H9 (cell line): ENCODE results near the gene ZNF555. TPM values are rescaled to one million over a fixed set of nuclear protein-coding genes. Genes with fewer than 3 reads are reported as not detected.

ENCODE experiments used
- DNase-seq: peaks from one replicate; pipeline ENCODE4 v3.0.0-alpha.2; 2017
- H2AFZ ChIP-seq: one replicate; pipeline ENCODE4 v1.6.1; 2013; ENCODE audit warnings: mild to moderate bottlenecking, low read length, control low read depth, moderate library complexity
- H2AK5ac ChIP-seq: 2 replicates; pipeline ENCODE4 v1.6.1; 2013; ENCODE audit warnings: low read length, control low read depth, mixed read lengths; ENCODE audit not compliant: insufficient read length
- H2BK120ac ChIP-seq: one replicate; pipeline ENCODE4 v1.6.1; 2013; ENCODE audit warnings: low read depth, mild to moderate bottlenecking, low read length, control low read depth, inconsistent platforms; ENCODE audit not compliant: poor library complexity, severe bottlenecking
- H2BK12ac ChIP-seq: 2 replicates; pipeline ENCODE4 v1.6.1; 2013; ENCODE audit warnings: low read length, control low read depth, mixed read lengths, low read depth; ENCODE audit not compliant: insufficient read length
- H2BK15ac ChIP-seq: 2 replicates; pipeline ENCODE4 v1.6.1; 2013; ENCODE audit warnings: low read depth, low read length, control low read depth
- H2BK20ac ChIP-seq: one replicate; pipeline ENCODE4 v1.6.1; 2013; ENCODE audit warnings: low read depth, mild to moderate bottlenecking, low read length, control low read depth, inconsistent platforms; ENCODE audit not compliant: poor library complexity, severe bottlenecking
- H2BK5ac ChIP-seq: 2 replicates; pipeline ENCODE4 v1.6.1; 2013; ENCODE audit warnings: low read length, control low read depth, mixed read lengths; ENCODE audit not compliant: insufficient read length
- H3K14ac ChIP-seq: 2 replicates; pipeline ENCODE4 v1.6.1; 2013; ENCODE audit warnings: low read length, control low read depth; ENCODE audit not compliant: insufficient read depth
- H3K18ac ChIP-seq: 2 replicates; pipeline ENCODE4 v1.6.1; 2013; ENCODE audit warnings: low read depth, mild to moderate bottlenecking, mixed read lengths, low read length, control low read depth; ENCODE audit not compliant: insufficient read length
- H3K23ac ChIP-seq: 2 replicates; pipeline ENCODE4 v1.6.1; 2013; ENCODE audit warnings: low read length, control low read depth, mixed read lengths, low read depth; ENCODE audit not compliant: insufficient read length
- H3K23me2 ChIP-seq: 2 replicates; pipeline ENCODE4 v1.6.1; 2013; ENCODE audit warnings: low read depth, mild to moderate bottlenecking, mixed read lengths, low read length, control low read depth; ENCODE audit not compliant: insufficient read length, poor library complexity, severe bottlenecking
- H3K27ac ChIP-seq: 2 replicates; pipeline ENCODE4 v1.5.1; 2013; ENCODE audit warnings: low read length, control low read depth, mixed read lengths, low read depth; ENCODE audit not compliant: insufficient read length
- H3K27me3 ChIP-seq: 2 replicates; pipeline ENCODE4 v1.6.1; 2013; ENCODE audit warnings: low read length, control low read depth, inconsistent platforms; ENCODE audit not compliant: insufficient read depth
- H3K4ac ChIP-seq: 2 replicates; pipeline ENCODE4 v1.6.1; 2013; ENCODE audit warnings: low read depth, mild to moderate bottlenecking, control low read depth, inconsistent platforms, low read length, moderate library complexity
- H3K4me1 ChIP-seq: 2 replicates; pipeline ENCODE4 v1.6.1; 2013; ENCODE audit warnings: low read length, control low read depth, inconsistent platforms; ENCODE audit not compliant: insufficient read depth
- H3K4me2 ChIP-seq: 2 replicates; pipeline ENCODE4 v1.6.1; 2013; ENCODE audit warnings: low read length, control low read depth, mixed read lengths; ENCODE audit not compliant: insufficient read length, insufficient read depth
- H3K56ac ChIP-seq: 2 replicates; pipeline ENCODE4 v1.6.1; 2013; ENCODE audit warnings: low read depth, mild to moderate bottlenecking, mixed read lengths, low read length, control low read depth; ENCODE audit not compliant: insufficient read length
- H3K79me1 ChIP-seq: 2 replicates; pipeline ENCODE4 v1.6.1; 2013; ENCODE audit warnings: low read depth, mild to moderate bottlenecking, moderate library complexity, low read length, control low read depth, inconsistent platforms; ENCODE audit not compliant: insufficient read depth, poor library complexity, severe bottlenecking
- H3K79me2 ChIP-seq: 2 replicates; pipeline ENCODE4 v1.6.1; 2013; ENCODE audit warnings: low read length, control low read depth, inconsistent platforms; ENCODE audit not compliant: insufficient read depth
- H3K9ac ChIP-seq: 2 replicates; pipeline ENCODE4 v1.6.1; 2013; ENCODE audit warnings: low read length, control low read depth, mixed read lengths; ENCODE audit not compliant: insufficient read length; ENCODE audit errors: extremely low read depth
- H3K9me3 ChIP-seq: one replicate; pipeline ENCODE4 v1.6.1; 2013; ENCODE audit warnings: low read depth, low read length, inconsistent platforms; ENCODE audit not compliant: control insufficient read depth
- H3T11ph ChIP-seq: one replicate; pipeline ENCODE4 v1.6.1; 2013; ENCODE audit warnings: mild to moderate bottlenecking, low read length, control low read depth, inconsistent platforms
- H4K20me1 ChIP-seq: one replicate; pipeline ENCODE4 v1.6.1; 2013; ENCODE audit not compliant: control insufficient read depth, insufficient read length, insufficient read depth
- H4K5ac ChIP-seq: 2 replicates; pipeline ENCODE4 v1.6.1; 2013; ENCODE audit warnings: low read depth, mild to moderate bottlenecking, mixed read lengths, low read length, control low read depth; ENCODE audit not compliant: insufficient read length
- H4K8ac ChIP-seq: replicated peaks from 2 replicates; pipeline ENCODE4 v1.6.1; 2013; ENCODE audit warnings: low read length, control low read depth, mixed read lengths, low read depth; ENCODE audit not compliant: insufficient read length
- H4K91ac ChIP-seq: 2 replicates; pipeline ENCODE4 v1.6.1; 2013; ENCODE audit warnings: low read depth, mild to moderate bottlenecking, moderate library complexity, mixed read lengths, low read length, control low read depth; ENCODE audit not compliant: insufficient read length
- H3K27ac Mint-ChIP-seq, 3 experiments: 2 replicates in 2 of 3; 3 replicates in 1 of 3; pipeline ENCODE4 v1.8.0; 2020 to 2021; ENCODE audit warnings: mixed read lengths in 3 of 3, mild to moderate bottlenecking in 1 of 3, moderate library complexity in 1 of 3
- H3K27me3 Mint-ChIP-seq: 2 replicates; pipeline ENCODE4 v1.8.0; 2021; ENCODE audit warnings: low read depth, mild to moderate bottlenecking, moderate library complexity, mixed read lengths
- H3K36me3 Mint-ChIP-seq, 3 experiments: 2 replicates in 2 of 3; 3 replicates in 1 of 3; pipeline ENCODE4 v1.8.0; 2020 to 2021; ENCODE audit warnings: low read depth in 3 of 3, mixed read lengths in 3 of 3; ENCODE audit not compliant: insufficient read depth in 1 of 3
- H3K4me1 Mint-ChIP-seq, 2 experiments: 2 replicates each; pipeline ENCODE4 v1.8.0; 2020; ENCODE audit warnings: mixed read lengths in 2 of 2
- H3K4me3 Mint-ChIP-seq, 2 experiments: 2 replicates in 1 of 2; 3 replicates in 1 of 2; pipeline ENCODE4 v1.8.0; 2020 to 2021; ENCODE audit warnings: mild to moderate bottlenecking in 2 of 2, mixed read lengths in 2 of 2, moderate library complexity in 1 of 2
- H3K9me3 Mint-ChIP-seq, 2 experiments: 2 replicates in 1 of 2; 3 replicates in 1 of 2; pipeline ENCODE4 v1.8.0; 2020; ENCODE audit warnings: mild to moderate bottlenecking in 2 of 2, mixed read lengths in 2 of 2, moderate library complexity in 1 of 2
- WGBS: extraction: QIAGEN DNeasy Blood & Tissue Kit; methylation state at CpG from one replicate; pipeline ENCODE4 v1.1.7; 2013; ENCODE audit warnings: missing lambda C conversion rate, low lambda C conversion rate, mixed read lengths; ENCODE audit not compliant: insufficient read length; ENCODE audit errors: extremely low coverage; 5-methylcytosine and 5-hydroxymethylcytosine counted together
- total RNA-seq: library from RNA; stranded (reverse); gene quantifications from 2 replicates; pipeline ENCODE4 v1.2.1, GENCODE V29; 2021
- TF ChIP-seq, protein P1 (sequence below): fragments of 200-600 bp; sonication (generic); conservative IDR thresholded peaks from 3 replicates; pipeline ENCODE4 v1.8.0; 2021; ENCODE audit warnings: antibody characterized with exemption, mild to moderate bottlenecking

ZNF555 gene
- total RNA-seq, 1 experiment from 2014 or later: 7.8 TPM

GRCh38 chr19:2906631-2907195 is 65.4 kb downstream of the ZNF555 start:
- Mint-ChIP-seq H3K36me3 (peaks cover 9 to 21% (median 14%) of the 10 kb centered on the region in 3 experiments), H3K9me3 (peaks cover 8 to 14% of the 10 kb centered on the region in 2 experiments), H3K27me3 (no peaks in the 10 kb centered on the region), H3K4me3 (no peak overlapping the region), H3K4me1 (peaks cover 7 to 9% of the 10 kb centered on the region in 2 experiments), H3K27ac (peak overlapping the region in 1 of 3 experiments; percentile 34; a peak in 2 of 7 replicates)
- no peak overlapping the region for H3K9ac ChIP-seq
- H4K91ac ChIP-seq: no peak overlapping the region
- H3K79me2 ChIP-seq: peaks cover 8% of the 10 kb centered on the region; the same call in 1 of the 2 replicates
- H3K27me3 ChIP-seq: no peaks in the 10 kb centered on the region
- H2BK20ac ChIP-seq: no peak overlapping the region
- no peak overlapping the region for H3K4ac ChIP-seq
- H2BK120ac ChIP-seq: no peak overlapping the region
- TF ChIP-seq, protein P1, sequence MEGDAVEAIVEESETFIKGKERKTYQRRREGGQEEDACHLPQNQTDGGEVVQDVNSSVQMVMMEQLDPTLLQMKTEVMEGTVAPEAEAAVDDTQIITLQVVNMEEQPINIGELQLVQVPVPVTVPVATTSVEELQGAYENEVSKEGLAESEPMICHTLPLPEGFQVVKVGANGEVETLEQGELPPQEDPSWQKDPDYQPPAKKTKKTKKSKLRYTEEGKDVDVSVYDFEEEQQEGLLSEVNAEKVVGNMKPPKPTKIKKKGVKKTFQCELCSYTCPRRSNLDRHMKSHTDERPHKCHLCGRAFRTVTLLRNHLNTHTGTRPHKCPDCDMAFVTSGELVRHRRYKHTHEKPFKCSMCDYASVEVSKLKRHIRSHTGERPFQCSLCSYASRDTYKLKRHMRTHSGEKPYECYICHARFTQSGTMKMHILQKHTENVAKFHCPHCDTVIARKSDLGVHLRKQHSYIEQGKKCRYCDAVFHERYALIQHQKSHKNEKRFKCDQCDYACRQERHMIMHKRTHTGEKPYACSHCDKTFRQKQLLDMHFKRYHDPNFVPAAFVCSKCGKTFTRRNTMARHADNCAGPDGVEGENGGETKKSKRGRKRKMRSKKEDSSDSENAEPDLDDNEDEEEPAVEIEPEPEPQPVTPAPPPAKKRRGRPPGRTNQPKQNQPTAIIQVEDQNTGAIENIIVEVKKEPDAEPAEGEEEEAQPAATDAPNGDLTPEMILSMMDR: no peak
- no peak overlapping the region for H2BK12ac ChIP-seq
- no peak overlapping the region for H2BK5ac ChIP-seq
- no peak overlapping the region for H3T11ph ChIP-seq
- H3K56ac ChIP-seq: no peak overlapping the region
- no peak for DNase-seq
- no peaks in the 10 kb centered on the region for H3K9me3 ChIP-seq
- no peak overlapping the region for H2BK15ac ChIP-seq
- H4K5ac ChIP-seq: no peak overlapping the region
- peaks cover 5% of the 10 kb centered on the region for H3K79me1 ChIP-seq
- no peaks in the 10 kb centered on the region for H3K23me2 ChIP-seq
- no peak overlapping the region for H3K18ac ChIP-seq
- no peak overlapping the region for H3K14ac ChIP-seq
- no peak overlapping the region for H3K4me2 ChIP-seq
- H4K8ac ChIP-seq: no peak overlapping the region
- H3K23ac ChIP-seq: no peak overlapping the region
- no peak overlapping the region for H2AK5ac ChIP-seq
- H3K4me1 ChIP-seq: no peaks in the 10 kb centered on the region
- H2AFZ ChIP-seq: no peak overlapping the region
- H4K20me1 ChIP-seq: no peaks in the 10 kb centered on the region
- WGBS: no CpG with 5 or more reads among the region's 20 CpGs
- no peak overlapping the region for H3K27ac ChIP-seq

Other genes starting within 250 kb of the ZNF555 start
- 7.4 and 7.7 TPM in 2 replicates for gene GNG7, start 138.8 kb upstream of the ZNF555 start, total RNA-seq
- gene DIRAS1, start 120.1 kb upstream of the ZNF555 start, total RNA-seq: 7.8 and 9.7 TPM in 2 replicates
- gene SLC39A3, start 101.5 kb upstream of the ZNF555 start, total RNA-seq: 32.4 and 33.8 TPM in 2 replicates
- 102 TPM in 2 replicates for gene SGTA, start 58.2 kb upstream of the ZNF555 start, total RNA-seq
- 150 and 153 TPM in 2 replicates for gene THOP1, start 56.0 kb upstream of the ZNF555 start, total RNA-seq
- 5.9 and 6.6 TPM in 2 replicates for gene ZNF554, start 21.6 kb upstream of the ZNF555 start, total RNA-seq
- gene ZNF556, start 25.9 kb downstream of the ZNF555 start, total RNA-seq: not detected in 2 replicates
- 7.8 and 8.8 TPM in 2 replicates for gene ZNF57, start 59.5 kb downstream of the ZNF555 start, total RNA-seq
- 4.3 and 4.6 TPM in 2 replicates for gene ZNF77, start 103.5 kb downstream of the ZNF555 start, total RNA-seq
- 1.1 and 1.7 TPM in 2 replicates for gene TLE6, start 136.1 kb downstream of the ZNF555 start, total RNA-seq
- 3.1 and 4.2 TPM in 2 replicates for gene TLE2, start 187.8 kb downstream of the ZNF555 start, total RNA-seq
- 218 and 221 TPM in 2 replicates for gene TLE5, start 221.0 kb downstream of the ZNF555 start, total RNA-seq